A204.1 (cell line): ENCODE data around the gene CCDC82.

Experiments
- FAIRE-seq: peaks from 2 replicates; lab custom pipeline; 2012; peaks lifted over from hg19 to GRCh38; lab: Jason Lieb, UNC

The CCDC82 gene

GRCh38 chr11:96358321-96358720 is 31.4 kb downstream of the CCDC82 start:
- FAIRE-seq, result no peak

DNA sequence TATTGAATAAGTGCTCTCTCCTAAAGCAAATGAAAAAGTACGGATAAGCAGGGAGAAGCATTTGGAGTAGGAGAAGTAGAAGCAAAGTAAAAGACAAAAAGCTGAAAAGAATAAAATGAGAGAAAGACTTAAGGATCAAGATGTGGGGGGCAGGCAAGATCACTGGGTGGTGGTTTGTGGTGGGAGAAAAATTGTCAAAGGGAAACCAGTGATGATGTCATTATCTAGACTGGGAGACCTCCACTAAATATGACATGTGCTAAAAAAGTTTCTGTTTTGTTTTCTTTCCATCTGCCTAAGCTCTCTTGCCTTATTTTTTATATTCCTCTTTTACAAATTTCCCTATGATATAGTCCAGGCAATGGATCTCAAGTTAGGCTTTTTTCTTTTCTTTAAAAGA is 31.9 kb downstream of the CCDC82 start:
- FAIRE-seq, result no peak

DNA sequence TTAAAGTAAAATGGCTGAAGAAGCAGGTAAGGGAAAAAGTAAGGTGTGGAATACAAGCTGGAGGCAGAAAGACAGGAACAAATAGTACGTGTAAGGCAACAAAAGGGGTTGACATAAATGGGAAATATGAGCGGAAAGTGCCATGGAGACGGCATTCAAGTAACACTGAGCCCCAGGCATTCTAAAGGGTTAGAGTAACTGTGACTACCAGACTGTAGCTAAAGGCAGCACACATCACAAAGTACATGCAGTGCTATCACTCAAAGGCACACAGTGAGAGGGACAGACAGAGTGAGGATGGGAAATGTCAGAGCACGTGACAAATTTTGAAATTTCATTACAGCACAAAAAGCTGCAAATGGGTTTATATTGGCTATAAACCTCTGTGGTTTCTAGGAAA is 32.9 kb downstream of the CCDC82 start:
- no peak for FAIRE-seq

DNA sequence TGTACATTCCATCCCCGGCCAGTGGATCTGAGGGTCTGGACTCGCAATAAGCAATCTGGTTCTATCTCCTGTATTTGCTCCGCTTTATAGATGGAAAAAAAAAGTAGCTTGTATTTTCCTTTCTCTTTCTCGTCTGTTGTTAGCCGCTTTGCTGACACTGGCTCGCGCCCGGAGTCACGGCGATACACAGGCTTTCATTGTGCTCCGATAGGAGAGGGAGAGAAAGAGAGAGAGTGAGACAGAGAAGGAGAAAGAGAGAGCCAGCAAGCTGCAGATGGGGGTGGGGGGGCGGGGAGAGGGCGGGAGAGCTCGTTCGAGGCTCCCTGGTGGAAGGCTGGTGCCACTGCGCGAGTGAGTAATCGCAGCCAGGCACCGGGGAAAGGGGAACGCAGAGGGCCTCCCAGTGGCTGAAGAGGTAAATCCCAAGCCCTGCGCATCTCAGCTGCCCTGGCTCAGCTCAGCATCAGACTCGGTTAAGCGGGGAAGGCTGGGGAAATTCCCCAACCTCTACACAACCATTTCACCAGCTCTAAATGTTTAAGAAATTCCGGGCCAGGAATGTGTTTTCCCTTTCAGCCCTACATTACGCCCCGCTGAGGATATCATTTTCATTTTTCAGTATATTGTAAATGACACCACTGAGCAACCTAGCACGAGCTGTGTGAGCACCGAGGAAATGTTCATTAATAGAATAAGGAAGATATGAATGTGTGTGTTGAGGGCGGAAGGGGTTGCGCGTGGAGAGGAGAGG is 46.6 kb downstream of the CCDC82 start, which contains the start of gene MAML2:
TSS of gene MAML2 (minus strand) at position 235 of the 751 bp plus-strand sequence. CDS start 1,300 bp downstream, outside the sequence.
- no peak for FAIRE-seq

DNA sequence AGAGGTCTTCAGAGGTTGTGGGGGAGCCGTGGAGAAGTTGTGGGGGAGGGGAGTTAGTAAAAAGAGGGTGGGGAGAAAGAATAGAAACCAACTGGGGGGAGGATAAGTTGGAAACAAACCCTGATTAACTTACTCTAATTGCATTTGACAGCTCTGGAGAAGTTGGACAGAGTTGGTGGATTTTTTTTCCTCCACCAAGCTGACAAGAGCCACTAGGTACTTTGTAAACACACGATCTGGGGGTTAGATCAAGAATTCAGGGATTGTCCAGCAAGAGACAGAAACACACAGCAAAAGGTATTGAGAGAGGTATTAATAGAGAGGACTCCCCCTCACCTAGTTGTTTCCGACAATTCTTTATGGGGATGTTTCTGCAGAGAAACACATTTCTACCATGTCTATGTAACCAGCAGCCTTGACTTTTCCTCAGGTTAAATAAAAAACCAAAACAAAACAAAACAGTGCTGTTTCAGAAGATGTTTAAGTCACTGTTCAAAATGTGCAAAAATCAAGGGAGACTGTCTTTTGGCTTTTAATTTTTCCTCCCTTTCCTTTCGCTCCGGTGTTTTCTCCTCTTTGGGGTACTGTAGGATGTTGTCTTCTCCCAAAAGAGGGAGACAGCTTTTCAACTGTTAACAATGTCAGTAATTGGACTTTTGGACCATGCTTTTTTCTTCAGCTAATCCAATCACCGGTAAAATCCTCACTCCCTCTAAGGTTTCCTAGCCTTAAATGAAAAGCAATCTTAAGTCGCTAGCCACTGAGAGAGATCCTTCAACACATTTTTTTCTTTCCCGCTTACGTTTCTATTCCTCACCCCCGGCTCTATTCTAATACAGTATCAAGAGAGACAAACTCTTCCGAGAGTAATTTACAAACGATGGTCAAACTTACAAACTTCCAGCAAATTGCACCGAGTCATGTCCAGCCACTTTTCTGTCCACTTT is 47.4 kb downstream of the CCDC82 start:
- FAIRE-seq, result no peak

- FAIRE-seq, result no peak
Measured at GRCh38 chr11:96341211-96342013, 48.3 kb downstream of the CCDC82 start.

DNA sequence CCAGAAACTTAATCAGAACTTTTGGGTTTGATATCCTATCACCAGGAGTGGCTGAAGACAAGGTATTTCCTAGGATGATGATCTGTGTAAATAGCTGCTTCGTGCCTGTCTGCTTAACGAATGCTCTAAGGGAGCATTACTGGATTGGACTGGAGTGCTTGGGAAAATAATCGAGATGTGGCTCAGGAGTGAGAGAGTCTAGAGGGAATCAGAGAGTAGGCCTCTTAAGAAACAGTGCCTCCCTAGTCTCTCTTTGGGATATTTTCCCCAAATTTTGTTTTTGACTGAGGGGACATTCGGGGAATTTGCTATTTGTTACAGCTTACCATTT is 49.2 kb downstream of the CCDC82 start:
- FAIRE-seq, result no peak

DNA sequence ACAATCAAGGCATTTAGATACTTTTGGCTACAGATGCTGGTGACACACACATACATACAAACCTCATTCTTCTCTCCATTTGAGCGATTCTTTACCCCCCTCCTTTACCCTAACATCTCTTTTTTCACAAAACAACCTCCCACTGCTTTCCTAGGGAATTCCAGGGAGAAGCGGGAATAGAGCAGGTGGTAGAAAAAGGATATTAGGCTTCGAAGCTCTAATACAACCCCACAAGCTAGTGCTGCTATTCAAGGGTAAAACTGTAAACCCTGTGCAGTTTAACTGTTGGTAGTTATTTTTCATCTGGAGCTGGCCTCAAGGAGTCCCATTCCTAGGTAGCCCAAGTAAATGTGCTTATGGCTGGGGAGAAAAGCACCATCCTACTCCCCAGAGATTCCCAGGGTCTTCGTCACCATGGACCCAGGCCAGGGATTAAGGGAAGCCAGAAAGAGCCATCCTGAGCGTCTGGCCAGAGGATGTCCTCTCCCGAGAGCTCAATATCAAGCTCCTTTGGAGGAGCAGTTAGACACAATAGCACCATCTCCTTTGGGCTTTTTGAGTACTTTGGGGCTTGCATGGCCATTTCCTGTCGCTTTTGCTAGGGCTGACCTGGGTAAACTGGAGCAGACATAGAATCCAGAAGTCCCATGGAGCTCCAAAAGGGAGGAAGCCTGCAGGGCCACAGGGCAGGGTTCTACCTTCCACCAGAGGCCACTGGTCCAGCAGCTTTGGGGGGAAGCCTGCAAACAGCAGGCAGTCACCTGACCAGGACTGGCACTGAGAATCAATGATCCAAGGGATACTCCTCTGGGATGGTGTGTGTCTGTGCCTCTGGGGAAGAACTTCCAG is 49.8 kb downstream of the CCDC82 start:
- no peak for FAIRE-seq

DNA sequence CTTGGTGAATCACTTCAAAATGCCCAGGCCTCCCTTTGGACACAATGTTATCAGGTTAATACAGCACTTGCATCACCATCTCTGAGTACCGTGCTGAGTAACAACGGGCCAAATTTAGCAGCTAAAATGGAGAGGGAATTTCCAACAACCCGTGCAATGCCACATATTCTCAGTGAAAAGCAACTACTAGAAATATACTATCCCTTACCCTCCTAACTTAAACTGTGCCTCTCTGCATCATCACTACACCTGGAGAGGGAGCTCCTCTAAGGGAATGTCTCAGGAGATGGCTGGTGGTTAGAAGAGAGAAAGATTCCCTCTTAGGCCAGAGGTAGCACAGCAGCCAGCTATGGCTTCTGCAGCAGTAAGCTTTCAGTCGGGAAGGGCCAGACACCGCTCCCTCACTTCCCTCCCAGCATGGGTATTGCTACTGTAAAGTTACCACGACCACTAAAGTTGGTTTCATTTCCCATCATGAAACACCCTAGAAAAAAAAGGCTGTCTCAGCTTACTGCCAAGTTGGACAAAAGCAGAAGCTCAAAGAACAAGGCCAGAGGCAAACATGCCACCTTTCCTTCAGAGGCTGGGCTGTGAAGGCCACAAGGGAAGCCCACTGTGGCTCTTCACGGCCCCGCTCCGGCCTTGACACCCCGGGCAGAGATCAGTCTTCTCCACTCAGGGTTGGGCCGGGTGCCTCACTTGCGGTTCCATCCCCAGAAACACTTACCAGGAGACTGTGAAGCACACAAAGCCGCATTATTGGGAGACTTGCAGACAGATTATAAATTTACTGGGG is 50.6 kb downstream of the CCDC82 start:
- no peak for FAIRE-seq

- no peak for FAIRE-seq
Measured at GRCh38 chr11:96337541-96338431, 51.9 kb downstream of the CCDC82 start.

DNA sequence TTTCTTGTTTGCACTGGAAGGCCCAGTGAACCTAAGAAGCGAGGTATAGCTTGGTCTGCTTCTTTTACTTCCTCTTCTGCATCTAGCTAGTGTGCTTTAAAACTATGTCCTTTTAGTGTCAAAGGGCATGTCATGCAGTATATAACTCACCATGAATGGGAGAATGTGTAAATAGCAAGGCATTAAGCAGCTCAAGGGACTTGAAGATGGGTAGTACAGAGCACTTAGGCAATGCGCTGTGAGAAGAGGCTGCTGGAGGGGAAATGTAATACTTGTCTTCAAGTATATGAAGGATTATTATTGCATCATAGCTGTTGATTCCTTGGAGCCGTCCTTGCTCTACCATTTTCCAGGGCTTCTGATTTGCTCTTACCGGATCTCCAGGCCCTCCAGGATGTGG is 54.3 kb downstream of the CCDC82 start:
- FAIRE-seq, result no peak

GRCh38 chr11:96334219-96334618 is 55.5 kb downstream of the CCDC82 start:
- FAIRE-seq, result no peak

DNA sequence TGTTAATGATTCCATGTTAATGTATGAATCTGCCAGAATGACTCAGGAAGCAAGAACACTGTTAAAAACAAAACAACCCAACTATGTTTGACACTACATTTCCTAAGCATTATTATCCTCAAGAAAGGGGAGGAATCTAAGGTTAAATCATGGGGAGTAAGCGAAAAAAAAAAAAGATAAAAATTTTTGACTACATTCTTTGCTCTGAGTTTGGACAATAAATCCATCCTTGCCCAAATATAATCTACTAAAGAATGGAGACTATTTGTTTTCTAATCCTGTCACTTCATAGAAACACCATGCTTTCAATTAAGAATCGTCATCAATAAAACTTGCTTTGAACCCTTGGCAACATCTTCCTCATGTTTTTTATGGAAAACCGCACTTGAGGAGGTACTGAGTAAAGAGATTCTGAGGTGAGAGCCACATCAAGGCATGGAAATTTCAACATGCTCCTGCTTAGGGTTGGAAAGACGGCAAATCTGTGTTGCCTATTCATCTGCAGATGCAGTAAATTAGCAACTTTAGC is 56.5 kb downstream of the CCDC82 start:
- FAIRE-seq, result no peak

DNA sequence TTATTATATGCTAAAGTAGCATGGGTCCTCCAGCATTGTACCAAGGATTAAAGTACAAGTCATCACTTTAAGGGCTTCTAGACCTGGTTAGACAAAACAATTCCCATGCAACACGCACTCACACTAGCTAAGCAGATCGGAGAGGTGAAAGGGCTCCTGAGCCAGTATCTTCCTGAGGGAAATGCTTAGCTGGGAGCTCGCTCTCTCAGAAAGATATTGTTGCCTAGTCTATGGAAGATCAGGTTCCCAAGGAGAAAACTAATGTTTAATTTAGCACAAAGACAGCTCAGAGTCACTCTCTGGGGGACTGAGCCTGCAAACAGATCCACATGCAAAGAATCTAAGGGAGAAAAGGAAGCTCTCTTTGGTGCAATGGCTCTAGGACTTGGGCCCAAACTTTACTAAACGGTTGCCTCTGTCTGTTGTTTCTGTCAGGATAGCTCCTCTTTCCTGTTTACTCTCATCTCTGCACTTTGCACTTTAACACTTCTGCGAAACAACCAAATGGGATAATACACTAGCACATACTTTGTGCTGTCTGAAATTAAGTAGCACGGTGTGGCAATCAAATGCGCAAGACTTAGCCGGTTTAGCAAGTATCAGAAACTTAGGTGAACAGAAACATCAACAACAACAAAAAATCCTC is 57.5 kb downstream of the CCDC82 start:
- FAIRE-seq, result no peak

GRCh38 chr11:96331699-96332116 is 58.0 kb downstream of the CCDC82 start:
- no peak for FAIRE-seq

DNA sequence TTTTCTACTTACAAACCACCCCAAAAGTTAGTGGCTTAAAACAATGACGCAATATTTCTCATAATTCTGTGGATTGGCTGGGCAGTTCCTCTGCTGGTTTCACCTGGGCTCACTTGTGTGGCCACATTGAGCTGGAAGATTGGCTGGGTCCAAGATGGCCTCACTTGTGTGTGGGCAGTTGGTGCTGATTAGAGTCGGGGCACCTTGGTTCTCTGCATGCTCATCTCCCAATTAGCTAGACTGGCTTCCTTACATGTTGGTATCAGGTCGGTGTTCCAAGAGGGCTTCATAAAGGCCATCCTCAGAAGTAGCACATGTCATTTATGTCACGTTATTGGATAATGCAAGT is 59.2 kb downstream of the CCDC82 start:
- FAIRE-seq, result no peak

DNA sequence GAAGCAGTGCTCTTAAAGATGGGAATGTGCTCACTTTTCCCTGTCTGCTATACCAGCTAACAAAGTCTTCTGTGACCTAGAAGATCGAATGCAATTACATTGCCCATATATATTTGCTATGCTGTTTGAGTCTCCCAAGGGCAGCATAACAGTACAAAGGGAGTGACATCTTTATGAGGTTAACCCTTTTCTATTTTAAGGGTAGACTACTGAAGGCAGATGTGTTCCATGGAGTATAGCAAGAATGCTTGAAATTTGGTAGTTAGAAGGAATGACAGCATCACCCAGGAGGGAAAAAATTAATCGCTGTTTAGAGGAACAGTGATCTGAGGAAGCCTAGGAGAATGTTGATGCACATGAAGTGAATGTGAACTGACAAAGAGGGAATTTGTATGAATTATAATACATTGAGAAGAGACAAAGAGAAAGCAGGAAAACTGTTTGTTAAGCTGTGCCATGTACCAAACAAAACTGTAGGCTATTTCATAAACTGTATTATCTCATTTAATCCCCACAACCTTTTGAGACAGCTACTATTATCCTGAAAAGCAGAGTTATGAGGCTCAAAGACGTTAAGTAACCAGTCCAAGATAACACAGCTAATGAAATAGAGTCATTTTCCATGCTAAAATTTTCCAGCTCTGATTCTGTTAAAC is 59.7 kb downstream of the CCDC82 start:
- no peak for FAIRE-seq

- FAIRE-seq, result no peak
Measured at GRCh38 chr11:96329419-96329818, 60.3 kb downstream of the CCDC82 start.
